GM19438 (cell line): Measurements from ENCODE around the gene ZC3H12D.
"Not testable (repeated sequence)": the region's sequence is repeated elsewhere in the genome, so short reads cannot be mapped to it uniquely, and the experiment has no call there.

ENCODE experiments used
- ATAC-seq: cut with Tn5 transposase; IDR thresholded peaks from one replicate; pipeline ENCODE4 v1.9.1; 2021; ENCODE audit warnings: low read depth; ENCODE audit not compliant: unreplicated experiment

The ZC3H12D gene

DNA sequence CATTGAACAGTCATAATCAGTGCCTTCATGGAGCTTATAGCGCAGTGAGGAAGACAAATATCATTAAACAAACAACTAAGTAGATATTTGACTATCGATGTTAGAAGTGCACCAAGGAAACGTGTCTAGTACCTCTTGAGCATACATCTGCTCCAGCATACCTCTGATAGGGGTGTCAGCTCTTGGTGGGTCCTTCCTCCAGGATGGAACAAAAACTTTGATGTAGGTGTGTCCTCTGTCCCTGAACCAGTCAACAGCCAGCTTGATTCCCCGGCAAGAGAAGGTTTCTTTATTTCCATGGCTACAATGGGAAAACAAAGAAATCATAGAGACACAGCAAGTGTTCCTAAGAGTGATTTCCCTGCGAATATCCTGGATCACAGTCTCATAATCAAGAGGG is 23.1 kb downstream of the ZC3H12D start:
- no peak for ATAC-seq

DNA sequence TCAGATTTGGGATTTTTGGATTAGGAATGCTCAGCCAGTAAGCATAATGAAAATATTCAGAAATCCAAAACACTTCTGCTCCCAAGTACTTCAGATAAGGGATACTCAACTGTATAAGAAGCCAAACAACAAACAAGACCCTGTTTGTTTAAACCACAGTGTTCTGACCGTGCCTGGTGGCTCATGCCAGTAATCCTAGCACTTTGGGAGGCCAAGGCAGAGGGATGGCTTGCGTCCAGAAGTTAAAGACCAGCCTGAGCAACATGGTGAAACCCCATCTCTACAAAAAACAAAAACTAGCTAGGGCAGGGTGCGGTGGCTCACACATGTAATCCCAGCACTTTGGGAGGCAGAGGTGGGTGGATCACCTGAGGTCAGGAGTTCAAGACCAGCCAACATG is 24.6 kb downstream of the ZC3H12D start:
- ATAC-seq = not testable (repeated sequence)

DNA sequence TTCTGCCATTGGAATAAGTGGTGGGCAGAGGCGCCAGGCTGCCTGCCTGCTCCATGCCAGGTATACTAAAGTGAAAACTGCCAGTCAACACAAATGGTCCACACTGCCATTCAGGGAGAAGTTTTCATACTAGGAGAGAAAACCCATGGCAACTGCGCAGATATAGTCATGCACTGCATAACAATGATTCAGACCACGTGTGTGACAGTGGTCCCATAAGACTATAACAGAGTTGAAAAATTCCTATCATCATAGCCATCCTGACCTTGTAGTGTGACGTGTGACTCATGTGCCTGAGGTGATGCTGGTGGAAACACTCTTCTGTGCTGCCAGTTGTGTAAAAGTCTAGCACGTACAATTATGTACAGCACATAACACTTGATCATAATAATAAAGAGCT is 25.1 kb downstream of the ZC3H12D start:
- ATAC-seq = no peak

DNA sequence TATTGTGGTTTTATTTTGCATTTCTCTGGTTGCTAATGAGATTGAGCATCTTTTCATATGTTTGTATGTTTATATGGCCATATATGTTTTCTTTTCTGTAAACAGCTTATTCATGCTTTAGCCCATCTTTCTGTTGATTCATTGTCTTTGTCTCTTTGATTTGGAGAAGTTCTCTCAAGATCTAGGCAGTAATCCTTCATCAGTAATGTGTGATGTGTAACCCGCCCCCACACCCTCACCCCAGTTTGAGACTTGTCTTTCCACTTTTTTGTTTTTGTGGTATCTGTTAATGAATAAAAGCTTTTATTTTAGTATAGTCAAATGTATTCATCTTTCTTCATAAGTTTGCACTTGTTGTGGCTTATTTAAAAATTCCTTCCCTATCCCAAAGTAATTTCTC is 26.0 kb downstream of the ZC3H12D start:
- no peak for ATAC-seq

GRCh38 chr6:149458196-149458595 is 26.6 kb downstream of the ZC3H12D start:
- ATAC-seq = no peak

DNA sequence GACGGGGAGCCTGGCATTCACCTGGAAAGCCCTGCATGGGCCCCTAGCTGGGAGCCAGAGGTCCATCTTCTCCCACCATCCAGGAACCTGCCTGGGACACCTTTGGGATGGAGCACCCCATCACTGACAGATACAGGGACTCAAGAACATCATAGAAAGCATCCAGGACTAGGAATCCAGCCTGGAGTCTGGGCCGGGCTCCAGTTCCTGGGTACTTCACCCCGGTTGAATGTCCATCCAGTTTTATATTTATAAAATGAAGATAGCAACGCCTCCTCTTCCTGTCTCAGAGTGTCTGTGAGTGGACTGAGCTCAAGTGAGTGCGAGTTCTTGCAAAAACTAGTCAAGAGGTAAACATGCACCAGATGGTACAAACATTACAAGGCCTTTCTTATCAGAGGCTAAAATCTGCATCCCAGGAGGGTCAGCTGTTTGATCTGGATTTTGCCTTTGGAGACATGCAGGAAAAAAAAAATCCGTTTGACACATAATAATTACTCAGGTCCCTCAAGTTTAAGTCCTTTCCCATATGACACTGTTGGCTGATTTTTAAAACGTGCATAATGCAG is 27.4 kb downstream of the ZC3H12D start:
- no peak for ATAC-seq

GRCh38 chr6:149456311-149457021 is 28.3 kb downstream of the ZC3H12D start:
- ATAC-seq = no peak

GRCh38 chr6:149455031-149455732 is 29.6 kb downstream of the ZC3H12D start:
- no peak for ATAC-seq

GRCh38 chr6:149454346-149454848 is 30.4 kb downstream of the ZC3H12D start:
- ATAC-seq = no peak

DNA sequence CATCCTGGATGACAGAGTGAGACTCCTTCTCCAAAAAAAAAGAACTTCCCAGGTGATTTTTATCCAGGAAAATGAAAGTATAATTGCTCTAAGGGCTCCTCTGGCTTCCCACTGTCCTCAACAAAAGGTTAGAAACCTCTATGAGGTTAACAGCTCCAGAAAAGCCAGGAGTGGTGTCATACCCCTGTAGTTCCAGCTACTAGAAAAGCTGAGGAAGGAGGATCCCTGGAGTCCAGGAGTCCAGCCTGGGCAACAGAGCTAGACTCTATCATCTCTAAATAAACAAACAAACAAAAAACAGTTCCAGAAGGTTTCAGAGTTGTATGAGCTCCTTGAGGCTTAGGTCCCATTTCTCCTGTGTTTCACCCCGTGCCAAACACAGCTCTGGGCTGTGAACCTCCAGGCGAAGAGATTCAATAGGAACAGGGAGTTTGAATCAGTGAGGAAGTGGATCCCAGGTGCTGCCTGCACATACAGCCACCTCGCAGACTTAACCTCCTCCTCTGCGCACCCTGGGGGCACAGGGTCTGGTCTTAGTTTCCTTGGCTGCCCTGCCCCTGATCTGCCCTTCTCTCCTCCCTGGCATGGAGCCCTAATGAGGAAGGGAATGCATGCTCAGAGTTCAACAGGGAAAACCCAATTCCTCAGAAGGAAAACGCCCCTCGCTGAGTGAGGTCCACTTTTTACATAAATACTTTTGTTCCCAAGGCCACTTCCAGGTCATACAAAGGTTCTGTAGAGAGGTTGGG is 31.0 kb downstream of the ZC3H12D start:
- ATAC-seq = no peak

DNA sequence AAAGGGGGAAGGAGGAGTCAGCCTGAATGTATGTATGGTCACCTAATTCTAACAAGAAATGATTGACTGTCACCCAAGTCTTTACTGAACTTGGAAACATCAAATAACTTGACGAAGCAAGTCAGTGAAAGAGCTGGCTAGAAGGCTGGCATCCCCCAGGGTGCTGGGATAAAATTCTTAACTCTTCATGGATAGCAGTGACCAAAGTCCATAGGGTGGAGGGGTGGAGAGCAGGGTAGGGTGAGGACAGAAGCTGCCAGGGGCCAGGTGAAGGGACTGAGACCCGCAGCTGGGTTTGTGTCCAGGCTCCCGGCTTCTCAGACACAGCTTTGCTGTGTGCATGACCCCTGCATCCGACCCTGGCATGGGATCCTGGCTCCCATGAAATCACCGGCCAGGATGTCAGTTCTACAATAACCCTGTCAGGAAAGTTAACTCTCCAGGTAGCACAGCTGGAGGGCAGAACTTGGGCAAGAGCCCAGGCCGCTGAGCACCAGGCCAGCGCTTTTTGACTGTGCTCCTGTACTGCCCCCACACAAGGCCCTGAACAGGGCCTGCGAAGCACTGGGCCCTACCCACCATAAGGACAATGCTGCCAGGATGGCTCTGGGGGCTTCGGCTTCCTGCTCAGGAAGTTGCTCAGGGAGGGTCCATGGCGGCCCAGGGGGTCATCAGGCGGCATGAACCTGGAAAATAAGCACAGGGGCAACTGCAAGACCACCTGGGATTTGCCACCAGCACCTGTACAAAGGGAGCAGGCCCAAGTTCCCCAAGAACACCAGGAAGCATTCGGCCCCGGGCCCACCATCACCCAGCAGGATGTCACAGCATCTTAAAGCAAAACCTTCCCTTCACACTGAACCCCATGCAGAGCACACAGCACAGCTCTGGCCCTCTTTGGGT is 32.5 kb downstream of the ZC3H12D start:
- no peak for ATAC-seq

GRCh38 chr6:149451376-149452036 is 33.3 kb downstream of the ZC3H12D start:
- ATAC-seq = no peak

GRCh38 chr6:149450679-149451375 is 34.0 kb downstream of the ZC3H12D start:
- no peak for ATAC-seq

DNA sequence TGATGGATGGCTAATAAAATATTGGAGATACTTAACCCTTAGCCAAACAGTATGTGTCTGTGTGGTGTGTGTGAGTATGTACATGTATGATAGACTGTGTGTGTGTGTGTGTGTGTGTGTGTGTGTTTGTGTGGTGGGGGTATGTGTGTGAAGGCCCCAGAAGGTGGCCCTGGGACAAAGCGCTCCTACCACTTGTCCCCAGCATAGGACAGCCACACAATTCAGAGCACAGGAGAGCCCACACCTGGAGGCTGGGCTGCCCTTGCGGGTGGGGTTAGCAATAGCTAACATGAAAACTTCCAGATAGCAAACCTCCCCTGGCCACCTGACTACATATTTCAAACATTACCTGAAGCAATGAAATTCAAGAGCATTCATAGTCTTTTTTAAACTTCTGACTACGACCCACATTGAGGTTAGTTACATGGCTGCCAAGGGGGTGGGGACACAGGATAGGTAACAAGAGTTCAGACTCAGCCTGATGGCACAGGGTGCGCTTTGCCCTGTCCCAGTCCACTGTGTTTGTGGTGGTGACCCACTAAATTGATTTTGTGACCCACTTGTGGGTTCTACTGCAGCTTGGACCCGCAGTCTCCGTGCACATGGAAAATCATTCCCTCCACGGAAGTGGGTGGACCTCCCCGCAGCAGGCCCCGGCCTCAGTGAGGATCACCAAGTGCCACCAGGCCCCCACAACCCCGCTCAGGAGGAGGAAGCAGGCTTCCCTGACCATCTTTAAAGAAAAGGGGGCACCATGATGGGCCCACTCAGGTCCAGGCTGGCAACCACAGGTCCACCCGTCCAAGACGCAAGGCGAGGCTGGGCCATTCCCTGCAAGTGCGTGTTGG is 34.8 kb downstream of the ZC3H12D start:
- no peak for ATAC-seq

DNA sequence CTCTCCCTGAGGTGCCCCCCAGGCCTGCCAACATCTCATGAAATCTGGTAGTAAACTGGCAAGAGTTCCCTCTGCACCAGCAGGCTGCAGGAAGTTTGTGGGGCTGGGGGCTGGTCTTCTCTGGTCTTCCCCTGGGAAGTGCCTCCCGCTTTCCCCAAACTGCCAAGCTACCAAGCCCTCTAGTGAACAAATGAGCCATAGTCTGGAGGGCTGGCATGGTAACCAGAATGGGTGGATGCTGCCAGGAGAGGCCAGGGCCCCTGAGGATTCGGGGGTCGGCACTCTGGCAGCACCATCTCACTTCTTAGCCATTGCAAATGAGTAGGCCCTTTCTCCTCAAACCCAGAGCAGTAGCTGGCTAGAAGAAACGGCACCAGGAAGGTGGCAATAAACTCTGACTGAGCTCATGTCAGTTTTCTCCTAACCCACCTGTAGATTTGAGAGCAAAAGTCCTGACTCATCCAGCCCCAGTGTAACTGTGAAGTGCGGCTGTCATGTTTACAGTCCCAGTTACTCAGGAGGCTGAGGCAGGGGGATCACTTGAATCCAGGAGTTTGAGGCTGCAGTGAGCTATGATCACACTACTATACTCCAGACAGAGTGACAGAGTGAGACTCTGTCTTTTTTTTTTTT is 35.9 kb downstream of the ZC3H12D start:
- no peak for ATAC-seq

DNA sequence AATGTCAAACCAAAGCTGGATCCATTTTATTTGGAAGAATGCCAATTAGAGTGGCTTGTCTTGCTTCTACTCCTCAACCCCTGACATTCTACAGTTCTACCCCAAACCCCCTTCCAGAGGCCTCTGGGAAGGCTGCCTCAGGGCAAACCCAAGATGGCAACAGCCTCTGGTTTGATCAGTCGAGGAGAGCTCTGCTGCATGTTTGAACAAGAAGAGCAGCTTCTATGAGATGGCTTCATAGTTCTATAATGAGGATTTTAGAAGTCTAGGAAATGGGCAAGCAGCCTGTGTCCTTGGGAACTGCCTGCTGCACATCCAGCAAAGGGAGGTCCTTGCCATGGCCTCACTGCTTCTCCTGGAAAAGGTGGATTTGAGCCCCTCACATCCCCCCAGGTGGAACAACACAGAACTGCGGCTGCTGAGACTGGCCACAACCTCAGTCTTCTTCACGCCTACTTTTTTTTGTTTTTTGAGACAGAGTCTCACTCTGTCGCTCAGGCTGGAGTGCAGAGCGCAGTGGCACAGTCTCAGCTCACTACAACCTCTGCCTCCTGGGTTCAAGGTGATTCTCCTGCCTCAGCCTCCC is 37.9 kb downstream of the ZC3H12D start:
- ATAC-seq = no peak

GRCh38 chr6:149445573-149445972 is 39.2 kb downstream of the ZC3H12D start:
- ATAC-seq = no peak
